COLO829 (cell line): ENCODE measurements around the gene ERC2.

Experiments used
- DNase-seq: peaks from one replicate; pipeline ENCODE4 v3.0.0; 2012; ENCODE audit warnings: low spot score

Gene ERC2

GRCh38 chr3:55923626-55924025, 544.6 kb downstream of the ERC2 start:
- DNase-seq, result no peak

- DNase-seq, result no peak
Observed at GRCh38 chr3:55923207-55923606, 545.1 kb downstream of the ERC2 start.

GRCh38 chr3:55912880-55913279, 555.4 kb downstream of the ERC2 start:
- DNase-seq, result no peak

GRCh38 chr3:55911266-55911665, 557.0 kb downstream of the ERC2 start:
- DNase-seq, result no peak

- DNase-seq, result no peak
Observed at GRCh38 chr3:55910543-55910942, 557.7 kb downstream of the ERC2 start.

- DNase-seq, result no peak
Observed at GRCh38 chr3:55909373-55909772, 558.9 kb downstream of the ERC2 start.

- no peak for DNase-seq
Observed at GRCh38 chr3:55907616-55908015, 560.7 kb downstream of the ERC2 start.

GRCh38 chr3:55906896-55907295, 561.4 kb downstream of the ERC2 start:
- no peak for DNase-seq

GRCh38 chr3:55904716-55905115, 563.6 kb downstream of the ERC2 start:
- DNase-seq, result no peak

GRCh38 chr3:55903680-55904079, 564.6 kb downstream of the ERC2 start:
- no peak for DNase-seq

- no peak for DNase-seq
Observed at GRCh38 chr3:55902221-55902900, 565.9 kb downstream of the ERC2 start.

- DNase-seq, result no peak
Observed at GRCh38 chr3:55899887-55900286, 568.4 kb downstream of the ERC2 start.

GRCh38 chr3:55897573-55898224, 570.6 kb downstream of the ERC2 start:
- DNase-seq, result no peak

GRCh38 chr3:55895897-55896566, 572.2 kb downstream of the ERC2 start:
- no peak for DNase-seq

GRCh38 chr3:55894605-55895004, 573.7 kb downstream of the ERC2 start:
- DNase-seq, result no peak

GRCh38 chr3:55893045-55893664, 575.1 kb downstream of the ERC2 start:
- DNase-seq, result no peak

- DNase-seq, result no peak
Observed at GRCh38 chr3:55891106-55891505, 577.2 kb downstream of the ERC2 start.

- no peak for DNase-seq
Observed at GRCh38 chr3:55888282-55888885, 579.9 kb downstream of the ERC2 start.

- no peak for DNase-seq
Observed at GRCh38 chr3:55885721-55886120, 582.5 kb downstream of the ERC2 start.

GRCh38 chr3:55884491-55885285, 583.6 kb downstream of the ERC2 start:
- DNase-seq, result no peak

GRCh38 chr3:55884066-55884465, 584.2 kb downstream of the ERC2 start:
- no peak for DNase-seq

GRCh38 chr3:55882006-55882405, 586.3 kb downstream of the ERC2 start:
- no peak for DNase-seq
